Ovary (tissue), 3 donors: ENCODE results near the gene COL15A1.

Experiments used
- CTCF ChIP-seq, 3 donors: fragments of 450-650 bp in 2 of 3; fragments of 200-600 bp in 1 of 3; IDR thresholded peaks; one replicate each; pipeline versions ENCODE4 v1.5.1 to v1.8.0; 2016 to 2022; ENCODE audit warnings: antibody characterized with exemption in 3 of 3, mild to moderate bottlenecking in 1 of 3
- POLR2A ChIP-seq: fragments of 450-650 bp; IDR thresholded peaks from one replicate; pipeline ENCODE4 v1.6.1; 2017; ENCODE audit warnings: antibody characterized with exemption, mild to moderate bottlenecking, moderate library complexity
- donor health status: DM: no; HTN: no; CAD: no.

- TF ChIP-seq POLR2A (no peak), CTCF (IDR thresholded peaks at IDR 0.05) (no peak)
Observed at GRCh38 chr9:99050924-99051323, 107.2 kb downstream of the COL15A1 start.
